ENCODE results near the gene MMP23B. TPM values are rescaled to one million over a fixed set of nuclear protein-coding genes. Genes with fewer than 3 reads are reported as not detected.

The MMP23B gene
- total RNA-seq, 1 donor from 2014 or later: 8.5 TPM

GRCh38 chr1:1664941-1665814 lies 33.2 kb downstream of the MMP23B start:
- no peaks in the 10 kb centered on the region for H3K9me3 Mint-ChIP-seq (ENCODE audit: unreplicated experiment)
- H3K4me1 Mint-ChIP-seq (ENCODE audit: unreplicated experiment): peaks cover 2% of the 10 kb centered on the region
- H3K27ac Mint-ChIP-seq (ENCODE audit: unreplicated experiment): no peak overlapping the region
- DNase-seq (ENCODE audit: extremely low spot score, unreplicated experiment): no peak
- peaks cover 21% of the 10 kb centered on the region for H3K36me3 Mint-ChIP-seq (ENCODE audit: unreplicated experiment)
- no peak overlapping the region for H3K4me3 Mint-ChIP-seq (ENCODE audit: unreplicated experiment)
- TF ChIP-seq CTCF (IDR thresholded peaks at IDR 0.05): no peak
- H3K27me3 Mint-ChIP-seq (ENCODE audit: unreplicated experiment): no peaks in the 10 kb centered on the region

- no peak overlapping the region for H3K4me3 Mint-ChIP-seq (ENCODE audit: unreplicated experiment)
- H3K4me1 Mint-ChIP-seq (ENCODE audit: unreplicated experiment): peaks cover 2% of the 10 kb centered on the region
- no peaks in the 10 kb centered on the region for H3K27me3 Mint-ChIP-seq (ENCODE audit: unreplicated experiment)
- peaks cover 23% of the 10 kb centered on the region for H3K36me3 Mint-ChIP-seq (ENCODE audit: unreplicated experiment)
- DNase-seq (ENCODE audit: extremely low spot score, unreplicated experiment): no peak
- TF ChIP-seq CTCF (IDR thresholded peaks at IDR 0.05): peak; percentile 56
- no peak overlapping the region for H3K27ac Mint-ChIP-seq (ENCODE audit: unreplicated experiment)
- no peaks in the 10 kb centered on the region for H3K9me3 Mint-ChIP-seq (ENCODE audit: unreplicated experiment)
These were observed 33.9 kb downstream of the MMP23B start for GRCh38 chr1:1665815-1666251.

GRCh38 chr1:1666526-1666925 lies 34.6 kb downstream of the MMP23B start:
- Mint-ChIP-seq H3K9me3 (ENCODE audit: unreplicated experiment) (no peaks in the 10 kb centered on the region), H3K27ac (ENCODE audit: unreplicated experiment) (no peak overlapping the region), H3K4me1 (ENCODE audit: unreplicated experiment) (peaks cover 2% of the 10 kb centered on the region), H3K36me3 (ENCODE audit: unreplicated experiment) (peaks cover 30% of the 10 kb centered on the region), H3K27me3 (ENCODE audit: unreplicated experiment) (no peaks in the 10 kb centered on the region), H3K4me3 (ENCODE audit: unreplicated experiment) (no peak overlapping the region)
- no peak for TF ChIP-seq CTCF (IDR thresholded peaks at IDR 0.05)
- no peak for DNase-seq (ENCODE audit: extremely low spot score, unreplicated experiment)

- H3K27ac Mint-ChIP-seq (ENCODE audit: unreplicated experiment): no peak overlapping the region
These were observed 37.8 kb downstream of the MMP23B start for GRCh38 chr1:1669468-1670440.

More at GRCh38 chr1:1669468-1670440, 37.8 kb downstream of the MMP23B start:
- Mint-ChIP-seq H3K9me3 (ENCODE audit: unreplicated experiment) (no peaks in the 10 kb centered on the region), H3K4me1 (ENCODE audit: unreplicated experiment) (no peaks in the 10 kb centered on the region), H3K27me3 (ENCODE audit: unreplicated experiment) (no peaks in the 10 kb centered on the region), H3K4me3 (ENCODE audit: unreplicated experiment) (no peak overlapping the region), H3K36me3 (ENCODE audit: unreplicated experiment) (peaks cover 39% of the 10 kb centered on the region)
- DNase-seq (ENCODE audit: extremely low spot score, unreplicated experiment): no peak
- TF ChIP-seq CTCF (IDR thresholded peaks at IDR 0.05): no peak

Measured in osteocyte (in vitro differentiated cells).